CD4-positive, CD25-positive, alpha-beta regulatory T cell (primary cell): ENCODE data around the gene TAAR6. TPM values are rescaled to one million over a fixed set of nuclear protein-coding genes. Genes with fewer than 3 reads are reported as not detected.
"Not testable (repeated sequence)": the region's sequence is repeated elsewhere in the genome, so short reads cannot be mapped to it uniquely, and the experiment has no call there.

Experiments
- ATAC-seq, 2 donors: fragments of 150-1000 bp; cut with Tn5 transposase; one replicate each; pipeline ENCODE4 v1.10.0; 2021; ENCODE audit warnings: low read depth in 2 of 2, moderate number of reproducible peaks in 2 of 2, moderate library complexity in 1 of 2
- DNase-seq, 3 donors: peaks; one replicate each; pipeline versions ENCODE4 v3.0.0 to v3.0.0-alpha.2; 2012 to 2022; ENCODE audit warnings: mixed read lengths in 1 of 3
- H3K27ac ChIP-seq: one replicate; pipeline ENCODE4 v1.7.0; 2013; ENCODE audit warnings: mild to moderate bottlenecking, low read length; ENCODE audit not compliant: insufficient read depth, poor library complexity, severe bottlenecking
- H3K27me3 ChIP-seq: one replicate; pipeline ENCODE4 v1.7.0; 2013; ENCODE audit warnings: low read length; ENCODE audit not compliant: control insufficient read depth, insufficient read depth
- H3K36me3 ChIP-seq: one replicate; pipeline ENCODE4 v1.7.0; 2013; ENCODE audit warnings: mild to moderate bottlenecking, low read length, moderate library complexity; ENCODE audit not compliant: control insufficient read depth, insufficient read depth
- H3K4me1 ChIP-seq: 2 replicates; pipeline ENCODE4 v1.7.0; 2013; ENCODE audit warnings: mild to moderate bottlenecking, low read length; ENCODE audit not compliant: insufficient read depth, control insufficient read depth, poor library complexity, severe bottlenecking
- H3K4me3 ChIP-seq: one replicate; pipeline ENCODE4 v1.7.0; 2013; ENCODE audit warnings: low read depth, mild to moderate bottlenecking, low read length, moderate library complexity
- H3K9me3 ChIP-seq, 2 experiments: 1 replicate in 1 of 2; 2 replicates in 1 of 2; pipeline ENCODE4 v1.7.0; 2013; ENCODE audit warnings: low read length in 2 of 2, mild to moderate bottlenecking in 1 of 2, moderate library complexity in 1 of 2; ENCODE audit not compliant: control insufficient read depth in 2 of 2
- H3K27ac Mint-ChIP-seq, 3 donors: one replicate each; pipeline ENCODE4 v1.8.0; 2020 to 2022; ENCODE audit warnings: mild to moderate bottlenecking in 3 of 3, mixed read lengths in 3 of 3, moderate library complexity in 2 of 3
- H3K27me3 Mint-ChIP-seq: one replicate; pipeline ENCODE4 v1.8.0; 2022; ENCODE audit warnings: mild to moderate bottlenecking, mixed read lengths
- H3K36me3 Mint-ChIP-seq: one replicate; pipeline ENCODE4 v1.8.0; 2020; ENCODE audit warnings: mixed read lengths
- H3K4me1 Mint-ChIP-seq, 4 donors: one replicate each; pipeline ENCODE4 v1.8.0; 2020 to 2022; ENCODE audit warnings: mixed read lengths in 4 of 4, mild to moderate bottlenecking in 1 of 4
- H3K4me3 Mint-ChIP-seq, 4 donors: one replicate each; pipeline ENCODE4 v1.8.0; 2020 to 2022; ENCODE audit warnings: mild to moderate bottlenecking in 4 of 4, mixed read lengths in 4 of 4, moderate library complexity in 3 of 4
- H3K9me3 Mint-ChIP-seq, 7 donors: one replicate each; pipeline ENCODE4 v1.8.0; 2020 to 2022; ENCODE audit warnings: mixed read lengths in 7 of 7, mild to moderate bottlenecking in 3 of 7, moderate library complexity in 2 of 7
- polyA plus RNA-seq, 4 donors: library from polyadenylated mRNA; unstranded; fragments of 300-500 nt; fragmentation: Illumina TruSeq; gene quantifications; one replicate each; pipeline ENCODE4 v1.2.3, GENCODE V29; 2021
- total RNA-seq: library from RNA; stranded (reverse); gene quantifications from one replicate; pipeline ENCODE4 v1.2.3, GENCODE V29; 2022

TAAR6 gene
- total RNA-seq (not detected), polyA plus RNA-seq (not detected)

DNA sequence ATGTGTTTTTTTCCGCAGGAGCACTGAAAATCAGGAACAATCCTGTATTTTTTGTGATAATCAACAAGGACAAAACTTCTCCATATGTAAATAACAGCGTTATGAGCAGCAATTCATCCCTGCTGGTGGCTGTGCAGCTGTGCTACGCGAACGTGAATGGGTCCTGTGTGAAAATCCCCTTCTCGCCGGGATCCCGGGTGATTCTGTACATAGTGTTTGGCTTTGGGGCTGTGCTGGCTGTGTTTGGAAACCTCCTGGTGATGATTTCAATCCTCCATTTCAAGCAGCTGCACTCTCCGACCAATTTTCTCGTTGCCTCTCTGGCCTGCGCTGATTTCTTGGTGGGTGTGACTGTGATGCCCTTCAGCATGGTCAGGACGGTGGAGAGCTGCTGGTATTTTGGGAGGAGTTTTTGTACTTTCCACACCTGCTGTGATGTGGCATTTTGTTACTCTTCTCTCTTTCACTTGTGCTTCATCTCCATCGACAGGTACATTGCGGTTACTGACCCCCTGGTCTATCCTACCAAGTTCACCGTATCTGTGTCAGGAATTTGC lies at the start of gene TAAR6:
Gene TAAR6 (plus strand): TSS at position 102 of the 557 bp plus-strand sequence. CDS start 0 bp downstream, at position 102.
- no peaks in the 10 kb centered on the region for H3K9me3 Mint-ChIP-seq
- H3K27ac Mint-ChIP-seq: no peak within 1 kb of the TSS
- H3K4me1 ChIP-seq: no peaks in the 10 kb centered on the region
- ATAC-seq: no peak
- no peaks in the 10 kb centered on the region for H3K36me3 Mint-ChIP-seq
- H3K4me1 Mint-ChIP-seq: no peaks in the 10 kb centered on the region
- no peak for DNase-seq
- no peaks in the 10 kb centered on the region for H3K36me3 ChIP-seq
- H3K27me3 Mint-ChIP-seq: peaks cover 13% of the 10 kb centered on the region
- H3K4me3 Mint-ChIP-seq: no peak within 1 kb of the TSS
- H3K4me3 ChIP-seq: no peak within 1 kb of the TSS
- H3K27me3 ChIP-seq: peaks cover 9% of the 10 kb centered on the region
- H3K9me3 ChIP-seq: no peaks in the 10 kb centered on the region
- H3K27ac ChIP-seq: no peak within 1 kb of the TSS

GRCh38 chr6:132520953-132521352 lies 49.2 kb upstream of the TAAR6 start:
- H3K27me3 ChIP-seq: peaks cover 26% of the 10 kb centered on the region
- Mint-ChIP-seq H3K27ac (no peak overlapping the region), H3K36me3 (no peaks in the 10 kb centered on the region), H3K4me1 (no peaks in the 10 kb centered on the region), H3K27me3 (peaks cover 62% of the 10 kb centered on the region), H3K4me3 (no peak overlapping the region), H3K9me3 (peaks cover 0 to 1% (median 0%) of the 10 kb centered on the region in 7 donors)
- H3K4me1 ChIP-seq: no peaks in the 10 kb centered on the region
- H3K4me3 ChIP-seq: no peak overlapping the region
- DNase-seq (no peak), ATAC-seq (no peak)
- H3K36me3 ChIP-seq: no peaks in the 10 kb centered on the region
- H3K9me3 ChIP-seq: no peaks in the 10 kb centered on the region
- H3K27ac ChIP-seq: no peak overlapping the region

- Mint-ChIP-seq H3K4me3 (no peak overlapping the region), H3K36me3 (no peaks in the 10 kb centered on the region), H3K9me3 (peaks cover 0 to 1% (median 0%) of the 10 kb centered on the region in 7 donors), H3K27me3 (peaks cover 67% of the 10 kb centered on the region), H3K27ac (no peak overlapping the region), H3K4me1 (no peaks in the 10 kb centered on the region)
- Histone ChIP-seq H3K4me3 (no peak overlapping the region), H3K27ac (no peak overlapping the region), H3K36me3 (no peaks in the 10 kb centered on the region), H3K27me3 (peaks cover 20% of the 10 kb centered on the region), H3K9me3 (no peaks in the 10 kb centered on the region), H3K4me1 (no peaks in the 10 kb centered on the region)
- DNase-seq (no peak), ATAC-seq (no peak)
Measured at GRCh38 chr6:132524646-132525045, 45.5 kb upstream of the TAAR6 start.

GRCh38 chr6:132525866-132526265 lies 44.3 kb upstream of the TAAR6 start:
- Histone ChIP-seq H3K9me3 (no peaks in the 10 kb centered on the region), H3K4me3 (no peak overlapping the region), H3K27me3 (peaks cover 18% of the 10 kb centered on the region), H3K4me1 (no peaks in the 10 kb centered on the region), H3K36me3 (no peaks in the 10 kb centered on the region), H3K27ac (no peak overlapping the region)
- no peak for DNase-seq
- H3K27ac Mint-ChIP-seq: no peak overlapping the region
- peaks cover 0 to 3% (median 1%) of the 10 kb centered on the region in 4 donors for H3K4me1 Mint-ChIP-seq
- peaks cover 0 to 1% (median 0%) of the 10 kb centered on the region in 7 donors for H3K9me3 Mint-ChIP-seq
- H3K27me3 Mint-ChIP-seq: peaks cover 66% of the 10 kb centered on the region
- no peaks in the 10 kb centered on the region for H3K36me3 Mint-ChIP-seq
- no peak for ATAC-seq
- no peak overlapping the region for H3K4me3 Mint-ChIP-seq

DNA sequence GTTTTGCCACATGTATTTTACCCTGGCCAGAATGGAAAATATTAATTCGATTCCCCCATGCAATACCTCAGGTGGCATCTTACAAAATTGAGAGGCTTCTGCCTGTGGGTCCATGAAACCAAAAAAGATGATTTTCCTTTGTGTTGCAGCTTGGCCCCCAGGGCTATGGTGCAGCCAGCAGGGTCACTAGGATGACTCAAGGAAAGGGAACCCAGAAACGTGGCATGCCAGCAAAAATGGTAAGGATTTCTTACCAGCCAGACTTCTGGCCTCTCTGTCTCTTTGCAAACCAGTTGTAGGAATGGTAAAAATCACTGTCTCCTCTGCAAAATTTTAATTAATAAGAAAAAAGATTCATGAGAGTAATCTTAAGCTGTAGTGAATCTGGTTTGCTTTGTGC lies 43.7 kb upstream of the TAAR6 start:
- Mint-ChIP-seq H3K4me1 (peaks cover 0 to 3% (median 1%) of the 10 kb centered on the region in 4 donors), H3K4me3 (no peak overlapping the region), H3K27ac (no peak overlapping the region), H3K27me3 (peaks cover 70% of the 10 kb centered on the region), H3K9me3 (peaks cover 0 to 1% (median 0%) of the 10 kb centered on the region in 7 donors), H3K36me3 (no peaks in the 10 kb centered on the region)
- ATAC-seq (no peak), DNase-seq (no peak)
- no peaks in the 10 kb centered on the region for H3K36me3 ChIP-seq
- no peaks in the 10 kb centered on the region for H3K9me3 ChIP-seq
- H3K4me1 ChIP-seq: no peaks in the 10 kb centered on the region
- no peak overlapping the region for H3K27ac ChIP-seq
- H3K27me3 ChIP-seq: peaks cover 16% of the 10 kb centered on the region
- H3K4me3 ChIP-seq: no peak overlapping the region

DNA sequence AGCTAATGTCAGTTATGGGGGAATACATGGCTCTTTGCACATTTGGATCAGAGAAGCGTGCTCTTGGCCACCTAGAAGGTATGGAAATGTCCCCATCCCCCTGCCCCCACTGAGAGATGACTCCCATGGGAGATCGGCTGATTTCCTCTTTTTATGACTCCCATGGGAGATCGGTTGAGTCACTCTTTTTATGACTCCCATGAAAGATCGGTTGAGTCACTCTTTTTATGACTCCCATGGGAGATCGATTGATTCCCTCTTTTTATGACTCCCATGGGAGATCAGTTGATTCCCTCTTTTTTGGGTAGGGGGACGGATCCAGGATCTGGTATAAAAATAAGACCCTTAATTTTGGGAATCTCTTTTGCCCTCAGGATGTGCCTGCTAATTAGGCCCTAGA lies 42.3 kb upstream of the TAAR6 start:
- peaks cover 0 to 3% (median 1%) of the 10 kb centered on the region in 4 donors for H3K4me1 Mint-ChIP-seq
- Histone ChIP-seq H3K27ac (no peak overlapping the region), H3K9me3 (no peaks in the 10 kb centered on the region), H3K36me3 (no peaks in the 10 kb centered on the region), H3K27me3 (peaks cover 16% of the 10 kb centered on the region), H3K4me1 (no peaks in the 10 kb centered on the region), H3K4me3 (no peak overlapping the region)
- H3K9me3 Mint-ChIP-seq: peaks cover 0 to 1% (median 0%) of the 10 kb centered on the region in 7 donors
- ATAC-seq (no peak), DNase-seq (no peak)
- no peak overlapping the region for H3K4me3 Mint-ChIP-seq
- H3K27ac Mint-ChIP-seq: no peak overlapping the region
- H3K27me3 Mint-ChIP-seq: peaks cover 65% of the 10 kb centered on the region
- H3K36me3 Mint-ChIP-seq: no peaks in the 10 kb centered on the region

GRCh38 chr6:132530293-132530974 lies 39.7 kb upstream of the TAAR6 start:
- H3K4me1 Mint-ChIP-seq: peaks cover 0 to 3% (median 1%) of the 10 kb centered on the region in 4 donors
- ATAC-seq (peak; percentile 44 to 71), DNase-seq (peak; percentile 55 to 77 (median 68))
- Histone ChIP-seq H3K4me1 (no peaks in the 10 kb centered on the region), H3K27ac (no peak overlapping the region), H3K36me3 (no peaks in the 10 kb centered on the region), H3K9me3 (no peaks in the 10 kb centered on the region), H3K27me3 (peaks cover 2% of the 10 kb centered on the region), H3K4me3 (no peak overlapping the region)
- no peaks in the 10 kb centered on the region for H3K36me3 Mint-ChIP-seq
- no peak overlapping the region for H3K27ac Mint-ChIP-seq
- H3K27me3 Mint-ChIP-seq: peaks cover 56% of the 10 kb centered on the region
- peaks cover 0 to 2% (median 0%) of the 10 kb centered on the region in 7 donors for H3K9me3 Mint-ChIP-seq
- no peak overlapping the region for H3K4me3 Mint-ChIP-seq

- not testable (repeated sequence) for H3K4me3 ChIP-seq, H3K27ac Mint-ChIP-seq, H3K36me3 Mint-ChIP-seq
Measured at GRCh38 chr6:132534546-132534945, 35.6 kb upstream of the TAAR6 start.

More at GRCh38 chr6:132534546-132534945, 35.6 kb upstream of the TAAR6 start:
- not testable (repeated sequence) for H3K4me1 Mint-ChIP-seq, DNase-seq, H3K9me3 Mint-ChIP-seq, H3K36me3 ChIP-seq, H3K4me1 ChIP-seq, H3K27ac ChIP-seq, H3K9me3 ChIP-seq, H3K4me3 Mint-ChIP-seq, H3K27me3 ChIP-seq, ATAC-seq
- peaks cover 55% of the 10 kb centered on the region for H3K27me3 Mint-ChIP-seq
